Activated CD4-positive, alpha-beta T cell treated with anti-CD3 and anti-CD28 coated beads, Interleukin-2, Interleukin-4, amounts not matched to agents 100 ng/mL and 50 ng/mL, durations not matched to agents 16 hours and 8 hours (primary cell): ENCODE results near the gene TYK2.
"Not testable (repeated sequence)": the region's sequence is repeated elsewhere in the genome, so short reads cannot be mapped to it uniquely, and the experiment has no call there.

Source experiments
- DNase-seq: peaks from one replicate; pipeline ENCODE4 v3.0.0-alpha.2; 2020; ENCODE audit warnings: low spot score

The TYK2 gene

DNA sequence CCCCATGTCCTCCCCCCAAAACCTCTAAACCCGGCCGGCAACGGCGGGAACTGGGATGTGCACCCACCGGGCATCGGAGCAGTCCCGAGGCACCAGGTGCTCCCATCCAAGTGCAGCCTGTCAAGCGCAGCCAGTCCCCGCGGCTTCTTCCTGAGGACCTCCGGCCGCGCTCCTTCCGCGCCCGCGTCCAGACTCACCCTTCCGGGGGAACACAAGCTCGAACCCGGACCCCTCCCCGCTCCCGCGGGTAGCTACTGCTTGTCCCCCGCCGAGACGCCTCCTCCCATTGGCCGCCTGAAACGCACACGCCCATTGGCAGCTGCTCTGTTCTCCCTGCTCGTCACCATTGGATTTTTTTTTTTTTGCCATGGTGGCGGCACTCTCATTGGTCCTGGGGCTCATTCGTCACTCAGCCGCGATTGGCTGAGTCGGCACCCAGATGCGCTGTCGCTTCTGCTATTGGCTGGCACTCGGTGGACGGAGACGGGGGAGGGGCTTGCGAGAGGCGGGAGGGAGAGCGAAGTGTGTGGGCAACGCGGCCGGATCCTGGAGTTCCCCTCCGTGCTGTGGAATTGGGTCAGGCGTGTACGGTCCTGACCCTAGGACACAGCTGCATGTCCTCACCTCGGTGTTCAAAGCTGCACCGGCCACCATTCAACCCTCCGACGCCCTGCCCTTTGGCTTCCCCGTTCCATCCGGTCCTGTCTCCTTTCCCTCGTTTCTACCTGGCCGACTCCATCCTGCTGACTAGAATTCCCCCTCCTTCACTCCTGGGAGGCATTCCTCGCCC is at the start of gene TYK2:
TYK2 (minus strand) TSS at position 260 of the 790 bp plus-strand sequence. CDS start 2,166 bp downstream, outside the sequence.
- DNase-seq: peak; percentile 98

GRCh38 chr19:10428996-10429381 is 48.6 kb upstream of the TYK2 start:
- DNase-seq: no peak

DNA sequence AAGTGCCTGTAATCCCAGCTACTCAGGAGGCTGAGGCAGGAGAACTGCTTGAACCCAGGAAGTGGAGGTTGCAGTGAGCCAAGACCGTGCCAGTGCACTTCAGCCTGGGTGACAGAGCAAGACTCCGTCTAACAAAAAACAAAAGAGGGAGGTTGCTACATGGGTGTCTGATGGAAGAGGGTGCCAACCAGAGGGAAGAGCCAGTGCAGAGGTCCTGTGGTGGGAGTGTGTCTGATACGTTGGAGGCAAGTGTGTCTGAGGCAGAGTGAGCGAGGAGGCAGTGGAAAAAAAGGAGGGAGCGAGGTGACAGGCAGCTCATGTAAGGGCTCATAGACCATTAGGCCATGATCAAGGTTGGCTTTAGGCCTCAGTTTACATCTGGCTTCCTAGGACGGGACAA is 46.8 kb upstream of the TYK2 start:
- no peak for DNase-seq

GRCh38 chr19:10424011-10424637 is 43.8 kb upstream of the TYK2 start:
- peak; percentile 72 for DNase-seq

DNA sequence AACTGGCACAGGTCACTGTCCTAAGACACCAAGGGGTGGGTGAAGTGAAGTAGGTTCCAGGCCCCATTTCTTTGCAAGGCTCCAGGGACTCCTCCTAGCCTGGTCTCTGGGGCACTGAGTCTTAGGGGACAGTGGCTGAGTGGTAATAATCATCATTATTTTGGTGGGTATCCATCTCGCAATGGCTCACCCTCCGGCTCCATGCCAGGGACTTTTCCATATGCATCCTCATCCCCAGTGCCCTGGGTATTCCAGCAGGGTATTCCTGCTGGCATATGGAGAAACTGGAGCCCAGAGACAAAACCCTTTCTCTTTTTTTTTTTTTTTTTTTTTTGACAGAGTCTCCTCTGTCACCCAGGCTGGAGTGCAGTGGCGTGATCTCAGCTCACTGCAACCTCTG is 42.5 kb upstream of the TYK2 start:
- no peak for DNase-seq

GRCh38 chr19:10422046-10422461 is 41.7 kb upstream of the TYK2 start:
- DNase-seq: no peak

DNA sequence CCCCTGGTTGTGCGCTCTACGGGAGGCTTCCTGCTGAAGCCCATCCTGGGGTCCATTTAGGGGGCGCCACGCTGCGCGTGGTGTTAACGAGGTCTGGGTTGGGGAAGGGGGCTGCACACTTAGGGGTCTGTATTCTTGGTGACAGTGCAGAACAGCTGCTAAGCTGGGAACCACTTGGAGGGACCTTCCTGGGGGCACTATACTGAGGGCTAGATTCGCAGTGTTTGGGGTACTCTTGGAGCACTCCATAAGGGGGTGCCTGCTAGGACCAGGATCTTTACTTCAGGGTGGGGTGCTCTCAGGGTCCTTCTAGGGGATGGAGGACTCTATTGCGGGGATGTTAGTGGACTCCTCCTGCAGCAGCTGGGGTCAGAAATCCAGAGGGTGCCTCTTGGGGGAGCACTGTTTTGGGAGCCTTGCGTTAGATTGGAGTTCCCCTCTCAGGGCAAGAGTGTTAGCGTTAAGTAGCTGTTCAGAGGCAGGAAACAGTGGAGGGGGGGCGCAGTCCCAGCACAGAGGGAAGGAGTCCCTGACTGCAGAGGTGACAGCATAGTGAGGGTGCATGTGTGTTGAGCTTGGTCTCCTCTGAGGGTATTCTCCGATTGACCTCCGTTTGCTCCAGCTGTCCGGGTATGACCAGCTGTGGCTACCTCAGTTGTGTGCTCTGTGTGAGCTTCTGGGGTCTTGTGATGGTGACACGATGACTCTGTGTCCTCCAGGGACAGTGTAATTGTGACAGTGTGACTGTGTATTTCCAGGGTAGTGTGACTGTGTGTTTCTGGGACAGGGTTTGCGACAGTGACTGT is 41.1 kb upstream of the TYK2 start:
- no peak for DNase-seq

DNA sequence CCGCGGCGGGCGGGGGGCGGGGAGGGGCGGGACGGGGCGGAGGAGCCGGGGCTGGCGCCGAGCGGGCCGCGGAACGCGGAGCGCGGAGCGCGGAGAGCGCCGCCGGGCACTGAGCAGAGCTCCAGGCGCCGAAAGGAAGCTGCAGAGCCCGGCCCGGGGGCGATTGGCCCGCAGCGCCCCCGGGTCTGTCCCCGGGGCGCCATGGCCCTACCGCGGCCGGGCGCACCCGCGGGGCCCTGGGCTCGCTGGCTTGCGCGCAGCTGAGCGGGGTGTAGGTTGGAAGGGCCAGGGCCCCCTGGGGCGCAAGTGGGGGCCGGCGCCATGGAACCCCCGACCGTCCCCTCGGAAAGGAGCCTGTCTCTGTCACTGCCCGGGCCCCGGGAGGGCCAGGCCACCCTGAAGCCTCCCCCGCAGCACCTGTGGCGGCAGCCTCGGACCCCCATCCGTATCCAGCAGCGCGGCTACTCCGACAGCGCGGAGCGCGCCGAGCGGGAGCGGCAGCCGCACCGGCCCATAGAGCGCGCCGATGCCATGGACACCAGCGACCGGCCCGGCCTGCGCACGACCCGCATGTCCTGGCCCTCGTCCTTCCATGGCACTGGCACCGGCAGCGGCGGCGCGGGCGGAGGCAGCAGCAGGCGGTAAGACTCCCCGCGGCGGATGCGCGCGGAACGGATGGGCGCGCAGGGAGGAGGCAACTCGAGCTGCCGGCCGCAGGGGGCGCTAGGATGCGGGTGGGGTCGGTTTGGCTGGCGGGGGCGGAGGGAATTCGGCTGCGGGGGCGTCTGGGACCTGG is 40.3 kb upstream of the TYK2 start, which contains the start of gene PDE4A:
PDE4A (plus strand) TSS at position 95 of the 796 bp plus-strand sequence; CDS start at position 322, 227 bp downstream.
- DNase-seq: peak; percentile 63

DNA sequence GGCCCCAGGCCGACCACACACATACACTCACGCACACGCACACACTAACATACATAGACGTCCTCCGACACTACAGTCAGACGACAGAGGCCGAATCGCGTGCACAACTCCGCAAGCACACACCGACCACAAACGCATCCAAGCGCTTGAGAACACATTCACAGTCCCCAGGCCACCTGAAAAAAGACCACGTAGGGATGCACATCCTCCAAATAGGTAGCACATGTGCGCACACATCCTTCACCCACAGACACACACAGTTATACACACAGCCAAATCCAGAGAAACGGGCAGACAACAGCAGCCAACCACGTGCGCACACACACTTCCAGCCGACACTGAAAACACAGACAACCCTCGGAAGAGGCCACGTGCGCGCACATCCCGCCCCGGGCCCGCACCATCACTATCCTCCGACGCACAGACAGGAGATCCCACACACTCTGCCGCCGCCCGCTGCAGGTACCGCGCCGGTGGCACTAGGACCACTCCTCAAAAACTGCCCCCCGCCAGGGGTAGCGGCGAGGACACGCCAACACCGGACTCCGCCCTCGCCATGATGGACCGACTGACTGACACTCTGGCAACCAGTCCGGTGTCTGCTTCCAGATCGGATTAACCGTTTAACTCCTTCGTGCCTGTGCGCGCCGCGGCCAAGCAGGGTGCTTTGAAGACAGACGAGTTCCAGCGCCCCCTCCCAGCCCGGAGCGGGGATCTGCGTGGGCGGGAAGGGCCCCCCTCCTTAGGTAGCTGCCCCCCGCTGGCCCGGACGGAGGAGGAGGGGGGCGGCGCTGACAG is 39.5 kb upstream of the TYK2 start:
- DNase-seq: peak; percentile 49

DNA sequence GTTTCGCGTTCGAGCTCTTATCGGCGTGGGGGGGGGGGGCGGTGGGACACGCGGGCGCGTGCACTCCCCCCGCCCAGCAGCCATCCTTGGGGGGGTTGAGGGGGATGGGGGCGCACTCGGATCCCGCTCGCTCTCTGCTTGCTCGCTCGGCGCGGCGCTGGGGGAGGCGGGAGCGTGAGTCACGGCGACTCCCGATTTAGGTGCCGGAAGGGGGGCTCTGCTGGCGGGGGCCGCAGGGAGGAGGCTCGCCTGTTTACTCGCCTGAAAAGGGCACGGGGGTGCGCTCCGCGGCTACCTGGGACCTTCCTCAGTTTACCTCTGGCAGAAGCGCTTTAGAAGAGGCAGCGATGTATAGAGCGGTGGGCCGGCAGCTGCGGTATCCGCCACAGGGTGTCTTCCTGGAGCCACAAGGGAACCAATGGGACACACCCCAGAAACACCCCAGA is 38.9 kb upstream of the TYK2 start:
- DNase-seq: no peak

DNA sequence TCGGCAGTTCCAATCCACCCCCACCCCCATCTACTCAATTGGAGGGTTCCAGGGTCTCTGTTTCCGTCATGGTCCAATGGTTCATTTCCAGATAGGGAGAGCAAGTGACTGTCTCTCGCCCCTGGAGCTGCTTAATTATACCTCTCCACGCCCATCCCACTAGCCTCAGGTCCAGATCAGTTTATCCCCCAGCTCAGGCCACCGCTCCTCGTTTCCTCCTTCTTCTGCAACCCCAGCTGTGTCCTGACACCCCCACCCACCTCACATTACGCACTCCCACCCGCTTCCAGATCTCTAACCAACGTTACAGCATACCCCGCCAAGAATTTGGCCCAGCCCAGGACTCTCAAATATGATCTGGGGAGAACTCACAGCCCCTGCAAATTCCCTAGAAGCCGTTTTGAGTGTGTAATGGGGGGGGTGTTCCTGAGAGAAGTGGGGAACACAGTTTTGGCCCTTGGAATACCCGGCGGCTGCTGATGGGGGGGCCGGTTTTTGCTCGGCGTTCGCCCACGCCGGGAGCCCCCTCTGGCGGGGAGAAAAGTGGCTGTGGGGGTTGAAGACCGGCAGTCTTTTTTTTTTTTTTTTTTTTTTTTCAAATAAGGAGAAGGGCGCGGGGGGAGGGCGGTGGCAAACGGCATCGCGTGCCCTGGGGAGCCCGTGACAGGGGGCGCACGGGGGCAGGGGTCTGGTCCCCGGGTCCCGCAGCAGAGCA is 38.3 kb upstream of the TYK2 start:
- no peak for DNase-seq

DNA sequence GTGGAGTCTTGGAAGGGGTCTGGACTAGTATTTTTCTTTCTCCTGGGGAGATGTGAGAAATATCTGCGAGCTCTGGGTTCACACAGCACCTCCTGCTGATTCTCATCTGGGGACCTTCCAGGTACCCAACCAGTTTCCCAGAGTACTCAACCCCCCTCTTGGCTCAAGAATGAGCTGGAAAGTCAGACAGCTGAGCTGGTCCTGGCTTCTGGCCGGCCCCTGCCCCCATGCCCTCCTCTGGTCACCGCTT is 37.8 kb upstream of the TYK2 start:
- no peak for DNase-seq

GRCh38 chr19:10417541-10418234 is 37.3 kb upstream of the TYK2 start:
- DNase-seq: no peak

GRCh38 chr19:10416380-10417257 is 36.2 kb upstream of the TYK2 start:
- peak; percentile 94 for DNase-seq

GRCh38 chr19:10416083-10416379 is 35.7 kb upstream of the TYK2 start:
- DNase-seq: no peak

- peak; percentile 86 for DNase-seq
These were observed 32.0 kb upstream of the TYK2 start for GRCh38 chr19:10412257-10412977.

DNA sequence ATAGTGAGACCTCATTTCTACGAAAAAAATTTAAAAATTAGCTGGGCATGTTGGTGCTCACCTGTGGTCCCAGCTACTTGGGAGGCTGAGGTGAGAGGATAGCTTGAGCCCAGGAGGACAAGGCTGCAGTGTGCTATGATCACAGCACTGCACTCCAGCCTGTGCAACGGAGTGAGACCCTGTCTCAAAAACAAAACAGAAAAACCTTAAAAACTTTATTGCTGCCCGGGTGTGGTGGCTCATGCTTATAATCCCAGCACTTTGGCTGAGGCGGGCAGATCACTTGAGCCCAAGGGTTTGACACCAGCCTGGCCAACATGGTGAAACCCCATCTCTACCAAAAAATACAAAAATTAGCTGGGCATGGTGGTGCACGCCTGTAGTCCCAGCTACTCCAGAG is 30.9 kb upstream of the TYK2 start:
- DNase-seq: not testable (repeated sequence)

- peak; percentile 82 for DNase-seq
These were observed 28.3 kb upstream of the TYK2 start for GRCh38 chr19:10408511-10409283.
